Dedifferentiated amniotic fluid mesenchymal stem cell (primary cell): ENCODE measurements around the gene MED15.
"Not testable (repeated sequence)": the region's sequence is repeated elsewhere in the genome, so short reads cannot be mapped to it uniquely, and the experiment has no call there.

Source experiments
- DNase-seq: peaks from one replicate; pipeline ENCODE4 v3.0.0-alpha.2; 2016; ENCODE audit errors: extremely low spot score

Gene MED15

DNA sequence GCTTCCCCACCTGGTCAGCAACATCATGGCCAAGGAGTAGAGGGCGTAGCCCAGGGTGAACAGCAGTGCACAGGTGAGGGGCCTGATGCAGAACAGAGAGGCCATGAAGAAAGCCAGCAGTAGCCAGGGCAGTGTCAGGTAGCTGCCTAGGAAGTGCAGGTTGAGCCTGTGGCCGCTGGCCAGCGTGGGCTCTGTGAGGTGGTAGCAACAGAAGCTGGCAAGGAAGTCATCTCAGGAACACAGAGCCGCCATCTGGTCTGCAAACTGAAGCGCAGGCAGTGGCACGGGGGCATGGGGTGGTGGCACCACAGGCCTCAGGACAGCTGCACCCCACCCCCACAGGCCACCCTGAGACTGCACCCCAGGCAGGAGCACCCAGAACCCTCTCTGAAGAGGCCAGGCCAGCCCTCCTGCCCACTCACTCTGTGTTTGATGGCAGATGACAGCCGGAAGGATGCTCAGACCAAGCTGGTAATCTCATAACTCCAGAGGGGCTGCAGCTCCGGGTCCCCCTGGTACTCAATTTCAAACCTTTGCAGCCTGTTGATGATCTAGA lies 95.3 kb downstream of the MED15 start:
- DNase-seq, result no peak

DNA sequence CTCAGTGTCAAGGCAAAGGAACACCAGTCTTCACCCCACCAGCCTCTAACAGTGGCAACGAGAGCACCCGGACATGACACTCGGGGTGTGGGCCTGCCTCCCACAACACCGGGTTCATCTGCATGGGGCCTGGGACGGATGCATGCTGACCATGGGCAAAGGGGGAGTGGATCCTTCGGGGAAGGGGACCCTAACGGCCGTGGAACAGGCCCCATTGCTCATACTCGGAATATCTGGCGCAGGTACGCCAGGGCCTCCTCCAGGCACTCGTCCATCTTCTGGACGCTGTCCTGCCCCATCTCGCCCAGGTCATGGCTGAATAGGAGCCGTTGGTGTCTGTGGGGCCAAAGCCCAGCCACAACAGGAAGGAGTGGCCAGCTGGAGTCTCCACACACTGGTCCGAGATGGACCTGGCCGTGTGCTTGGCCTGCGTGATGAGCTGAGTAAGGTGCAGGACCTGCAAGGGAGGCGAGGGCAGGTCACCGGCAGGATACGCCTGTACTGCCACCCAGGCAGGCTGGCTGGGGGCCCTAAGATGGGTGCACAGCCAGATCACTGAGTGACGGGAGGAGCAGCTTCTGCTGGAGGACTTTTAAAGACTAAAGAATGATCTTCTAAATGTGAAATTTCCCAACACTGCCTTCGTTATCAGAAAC lies 96.8 kb downstream of the MED15 start:
- no peak for DNase-seq

DNA sequence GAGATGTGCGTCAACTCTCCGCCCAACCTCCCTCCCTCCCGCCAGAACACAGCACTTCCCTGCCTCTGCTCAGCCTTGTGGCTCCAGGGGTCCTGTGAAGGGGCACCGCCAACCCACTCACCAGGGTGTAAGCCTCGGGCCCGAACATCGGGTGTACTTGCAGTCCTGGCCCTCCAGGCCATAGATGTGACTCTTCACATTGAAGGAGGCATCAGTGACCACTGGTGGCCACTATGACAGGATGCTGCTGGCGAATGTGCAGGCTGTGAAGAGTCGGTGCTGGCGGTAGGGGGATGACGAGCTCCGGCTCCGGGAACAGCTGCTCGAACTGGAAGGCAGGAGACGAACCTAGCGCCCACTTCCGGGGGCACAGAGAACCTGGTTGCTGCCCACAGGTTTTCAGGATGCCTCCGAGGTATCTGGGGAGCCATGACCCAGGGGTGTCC lies 97.4 kb downstream of the MED15 start:
- no peak for DNase-seq

DNA sequence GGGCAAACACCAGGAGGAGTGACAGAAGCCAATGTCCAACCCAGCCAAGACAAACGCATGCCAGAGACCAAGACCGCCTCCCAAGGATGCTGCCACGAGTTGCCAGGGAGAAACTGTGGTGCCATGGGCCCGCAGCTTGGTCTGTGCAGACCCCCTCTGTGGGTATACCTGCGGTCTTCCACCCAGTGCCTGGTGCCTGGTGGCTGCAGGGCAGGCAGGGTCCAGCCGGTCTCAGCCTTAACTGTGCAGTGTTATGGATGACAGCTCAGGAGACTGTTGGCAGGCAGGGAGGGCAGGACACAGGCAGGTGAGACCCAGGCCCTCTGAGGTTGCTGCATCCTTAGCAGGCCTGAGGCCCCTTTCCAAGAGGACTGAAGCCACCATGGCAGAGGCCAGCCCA lies 97.9 kb downstream of the MED15 start:
- DNase-seq, result no peak

DNA sequence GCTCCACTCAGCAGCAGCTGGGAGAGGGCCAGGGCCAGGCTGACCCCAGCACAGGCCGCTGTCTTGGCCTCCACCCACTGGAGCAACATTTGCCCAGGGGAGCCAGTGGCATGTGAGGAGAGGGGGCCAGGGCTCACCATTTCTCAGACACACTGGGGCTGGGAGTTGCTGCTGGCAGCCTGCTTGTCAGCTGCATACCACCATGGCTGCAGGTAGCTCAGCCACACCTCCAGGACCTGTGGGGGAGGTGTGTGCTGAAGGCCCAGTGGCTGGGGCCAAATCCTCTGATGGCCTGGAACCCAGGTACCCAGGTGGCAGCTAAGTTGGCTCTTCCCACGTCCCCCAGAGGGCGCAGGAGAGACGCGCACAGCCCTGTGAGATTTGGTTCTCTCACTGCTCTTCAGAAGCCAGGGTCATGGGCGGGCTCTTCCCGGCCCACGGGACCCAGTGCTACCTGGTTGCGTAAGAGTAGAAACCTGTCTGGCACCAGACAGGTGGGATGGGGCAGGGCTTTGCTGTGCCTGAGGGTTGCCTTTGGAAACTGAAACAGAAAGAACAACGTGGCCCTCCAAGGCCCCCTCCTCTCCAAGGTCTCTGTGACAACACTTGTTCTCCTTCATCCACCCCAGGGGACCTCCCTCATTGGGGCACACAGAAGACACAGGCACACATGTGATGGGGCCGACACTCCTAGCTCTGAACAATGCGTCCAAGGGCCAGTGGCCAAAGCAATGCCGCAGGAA lies 98.8 kb downstream of the MED15 start:
- DNase-seq, result no peak

DNA sequence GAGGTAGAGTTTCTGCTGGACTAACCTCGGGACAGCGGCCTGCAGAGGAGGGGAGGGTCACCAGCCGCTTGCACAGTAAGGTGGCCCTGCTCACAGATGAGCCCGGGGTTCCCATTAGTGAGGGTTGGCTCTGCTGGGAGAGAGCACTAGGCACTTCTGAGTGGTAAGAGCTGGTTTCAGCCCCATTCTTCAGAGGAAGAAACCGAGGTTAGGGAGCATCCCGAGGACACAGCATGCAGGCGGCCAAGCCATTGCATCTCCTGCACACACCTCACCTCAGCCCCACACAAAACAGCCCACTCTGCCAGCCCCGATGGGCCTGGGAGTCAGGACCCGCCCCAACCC lies 99.3 kb downstream of the MED15 start:
- DNase-seq, result no peak

DNA sequence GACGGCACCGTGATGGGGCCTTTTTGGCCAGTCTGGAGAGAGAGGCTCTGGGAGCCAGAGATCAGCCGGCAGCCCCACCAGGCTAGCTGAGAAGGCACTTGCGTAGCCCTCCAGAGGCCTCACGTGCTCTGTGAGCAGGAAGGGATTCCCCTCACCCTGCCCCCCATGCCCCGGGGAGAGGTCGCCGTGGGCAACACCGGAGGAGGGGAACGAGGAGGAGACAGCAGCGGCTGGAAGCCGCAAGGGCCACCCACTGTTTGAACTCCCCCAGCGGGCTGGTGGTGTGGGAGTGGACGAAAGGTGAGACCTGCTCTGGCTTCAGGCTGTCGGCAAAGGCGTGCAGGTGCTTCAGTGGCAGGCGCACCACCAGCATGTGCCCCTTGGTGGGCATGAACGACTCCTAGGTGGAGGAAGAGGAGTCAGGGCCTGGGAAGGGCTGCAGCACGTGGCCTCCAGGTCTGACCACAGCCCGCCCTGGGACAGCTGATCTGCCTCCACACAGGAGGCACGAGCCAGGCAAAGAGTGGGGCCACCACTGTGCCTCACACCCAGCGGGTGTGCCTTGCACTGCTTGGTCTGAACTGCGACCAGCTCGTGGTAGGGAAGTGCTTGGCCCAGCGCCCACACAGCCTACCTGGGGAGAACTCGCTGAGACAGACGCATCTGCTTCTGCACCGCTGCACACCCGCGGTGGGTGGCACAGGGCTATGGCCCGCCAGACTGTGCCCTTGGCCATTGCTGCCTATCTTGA lies 99.9 kb downstream of the MED15 start:
- no peak for DNase-seq

DNA sequence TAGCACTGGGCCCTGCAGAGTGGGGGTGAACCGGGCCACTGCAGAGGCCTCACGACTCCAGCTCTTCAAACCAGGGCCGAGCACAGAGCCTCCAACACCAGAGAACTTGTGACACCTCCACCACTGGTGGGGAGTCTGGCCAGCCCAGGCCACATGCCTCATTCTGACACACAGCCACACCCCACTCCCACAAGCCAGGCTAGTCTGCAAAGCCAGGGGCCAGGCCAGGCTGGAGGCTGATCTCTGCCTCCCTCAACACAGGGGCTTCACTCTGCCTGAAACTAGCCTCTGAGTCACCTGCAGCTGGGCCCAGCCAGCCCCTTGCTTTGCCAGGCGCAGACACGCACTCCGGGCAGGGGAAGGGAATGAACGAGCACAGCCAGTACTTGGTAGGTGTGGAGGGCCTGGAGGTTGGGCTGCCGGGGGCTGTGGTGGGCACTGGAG lies 102.9 kb downstream of the MED15 start:
- no peak for DNase-seq

DNA sequence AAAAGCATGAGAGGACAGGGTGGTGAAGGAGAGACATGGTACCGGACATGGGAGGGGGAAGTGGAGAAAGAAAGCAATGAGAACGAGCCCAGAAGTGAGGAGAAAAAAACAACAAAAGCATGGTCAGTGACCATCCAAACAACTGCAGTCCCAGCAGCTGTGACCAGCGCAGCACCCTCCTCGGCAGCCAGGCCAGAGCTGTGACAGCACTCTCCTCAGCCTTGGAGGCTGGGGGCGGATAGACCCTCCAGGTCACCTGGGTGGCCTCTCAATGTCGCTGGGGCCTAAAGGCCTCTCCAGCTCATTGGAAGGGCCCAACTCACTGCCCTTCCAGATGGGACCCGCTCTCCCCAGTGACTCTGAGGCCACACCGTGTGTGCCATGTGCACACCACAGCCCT lies 103.3 kb downstream of the MED15 start:
- no peak for DNase-seq

DNA sequence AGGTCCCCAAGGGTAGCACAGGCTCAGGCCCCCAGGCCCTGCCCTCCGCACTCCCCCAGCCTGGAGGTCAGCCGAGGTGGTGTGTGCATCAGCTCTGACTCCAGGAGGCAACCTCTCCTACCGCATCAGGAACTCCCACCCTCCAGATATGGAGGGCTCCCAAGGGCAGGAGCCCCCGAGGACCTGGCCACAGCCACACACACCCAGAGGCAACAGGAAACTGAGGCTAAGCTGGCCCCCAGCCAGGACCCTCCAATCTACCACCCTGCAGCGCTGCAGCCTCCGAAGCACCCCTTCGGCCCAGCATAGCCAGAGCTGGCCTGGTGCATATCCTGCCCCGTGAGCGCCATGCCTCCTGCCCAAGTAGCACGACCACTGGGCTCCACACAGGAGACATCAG lies 104.0 kb downstream of the MED15 start:
- DNase-seq, result no peak

DNA sequence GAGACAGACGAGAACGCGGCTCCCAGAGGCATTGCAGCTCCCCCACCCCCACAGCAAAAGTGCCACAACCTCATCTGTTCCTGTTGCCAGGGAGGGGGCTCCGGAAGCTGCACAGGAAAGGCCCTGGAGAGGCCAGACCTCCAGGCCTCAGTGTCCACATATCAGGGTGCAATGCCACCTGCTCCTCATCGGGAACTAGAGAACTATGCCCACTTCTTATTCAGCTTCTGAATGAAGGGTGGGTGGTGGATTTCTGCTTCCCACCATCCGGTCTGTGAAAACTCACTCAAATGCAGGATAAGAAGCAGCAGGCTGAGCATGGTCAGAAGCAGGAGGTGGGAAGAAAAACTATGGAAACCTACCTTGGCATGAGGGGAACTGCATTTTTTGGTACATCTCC lies 105.9 kb downstream of the MED15 start:
- no peak for DNase-seq

DNA sequence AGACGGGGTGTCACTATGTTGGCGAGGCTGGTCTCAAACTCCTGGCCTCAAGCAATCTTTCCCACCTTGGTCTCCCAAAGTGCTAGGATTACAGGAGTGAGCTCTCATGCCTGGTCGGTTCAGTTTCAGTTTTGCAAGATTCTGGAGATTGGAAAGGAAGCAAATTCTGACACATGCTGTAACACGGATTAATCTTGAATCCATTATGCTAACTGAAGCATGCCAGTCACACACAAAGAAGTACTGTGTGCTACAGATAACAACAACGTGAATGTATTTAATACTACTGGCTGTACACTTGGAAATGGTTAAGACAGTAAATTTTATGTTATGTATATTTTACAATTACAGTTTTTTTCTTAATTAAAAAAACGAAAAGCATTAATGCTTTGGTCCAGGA lies 107.6 kb downstream of the MED15 start:
- DNase-seq, result no peak

DNA sequence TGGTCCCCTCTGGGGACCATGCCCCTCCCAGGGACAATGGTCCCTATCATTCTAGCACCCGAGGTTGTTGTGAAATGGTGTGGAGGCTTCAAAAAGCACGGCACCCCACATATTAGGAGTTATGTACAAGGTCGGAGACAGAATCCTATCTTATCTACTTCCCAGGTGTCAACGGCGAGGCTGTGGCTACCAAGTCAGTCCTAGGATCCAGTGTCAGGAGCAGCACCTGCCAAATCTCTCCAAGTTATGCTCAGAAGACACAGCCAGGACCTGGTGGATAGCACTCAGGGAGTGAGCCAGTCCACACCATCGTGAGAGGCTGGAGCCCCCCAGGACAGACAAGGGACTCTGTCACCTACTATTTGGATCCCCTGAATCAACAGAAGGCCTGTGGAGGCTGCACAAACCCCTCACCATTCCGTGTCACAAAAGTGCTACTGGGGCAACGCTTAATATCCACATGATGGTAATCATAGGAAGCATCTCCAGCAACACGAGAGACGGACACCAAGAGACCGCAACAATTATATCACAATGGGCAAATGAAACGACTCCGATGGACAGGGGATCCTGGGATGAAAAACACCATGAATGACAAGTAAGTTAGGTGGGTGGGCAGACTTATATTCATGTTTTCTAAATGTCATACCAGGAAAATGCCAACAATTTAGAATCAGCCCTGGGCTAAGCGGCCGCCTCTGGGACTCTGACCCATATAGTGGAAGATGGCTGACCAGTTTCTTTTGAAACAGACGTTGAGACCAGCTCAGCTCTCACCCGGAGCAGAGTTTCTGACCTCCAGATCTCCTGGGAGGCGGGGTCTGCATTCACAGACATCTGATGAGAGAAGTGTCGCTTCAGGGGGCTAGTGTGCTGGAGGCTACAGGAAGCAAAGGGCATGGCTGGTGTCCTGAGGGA lies 108.4 kb downstream of the MED15 start:
- no peak for DNase-seq

DNA sequence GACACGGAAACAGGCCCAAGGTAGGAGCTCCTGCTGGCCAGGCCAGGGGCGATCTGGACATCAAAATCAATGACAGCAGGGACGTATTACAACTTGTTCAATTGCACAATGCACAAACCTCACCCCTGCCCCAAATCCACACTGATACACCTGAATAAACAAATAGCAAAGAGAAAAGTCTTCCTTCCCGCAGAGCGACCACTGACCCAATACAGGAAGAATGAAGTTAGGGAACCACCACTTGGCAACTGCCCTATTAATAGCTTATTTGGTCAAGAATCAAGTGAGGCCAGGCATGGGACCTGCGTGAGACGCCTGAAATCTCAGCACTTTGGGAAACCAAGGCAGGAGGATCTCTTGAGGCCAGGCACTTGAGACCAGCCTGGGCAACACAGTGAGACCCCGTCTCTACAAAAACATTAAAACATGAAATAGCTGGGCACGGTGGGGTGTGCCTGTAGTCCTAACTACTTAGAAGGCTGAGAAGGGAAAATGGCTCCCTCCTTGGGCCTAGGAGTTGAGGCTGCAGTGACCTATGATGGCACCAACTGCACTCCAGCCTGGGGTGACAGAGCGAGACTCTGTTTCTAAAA lies 109.1 kb downstream of the MED15 start:
- DNase-seq, result no peak

DNA sequence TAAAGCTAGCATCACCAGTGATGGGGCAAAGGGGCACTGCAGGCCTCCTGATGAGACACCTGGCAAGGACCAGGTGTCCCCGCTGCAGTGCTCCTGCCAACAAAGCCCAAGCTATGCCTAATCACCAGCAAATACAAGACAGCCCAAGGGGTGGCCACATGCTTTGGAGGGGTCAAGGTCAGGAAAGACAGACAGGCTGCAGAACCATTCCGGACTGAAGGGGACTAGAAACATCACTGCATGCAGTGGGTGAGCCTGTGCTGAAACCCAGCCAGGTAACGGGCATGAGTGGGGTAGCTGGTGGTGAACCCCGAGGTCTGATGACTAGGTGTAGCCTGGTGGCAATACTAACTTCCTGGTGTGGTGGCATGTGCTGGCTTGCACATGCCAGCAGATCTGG lies 111.1 kb downstream of the MED15 start:
- no peak for DNase-seq

DNA sequence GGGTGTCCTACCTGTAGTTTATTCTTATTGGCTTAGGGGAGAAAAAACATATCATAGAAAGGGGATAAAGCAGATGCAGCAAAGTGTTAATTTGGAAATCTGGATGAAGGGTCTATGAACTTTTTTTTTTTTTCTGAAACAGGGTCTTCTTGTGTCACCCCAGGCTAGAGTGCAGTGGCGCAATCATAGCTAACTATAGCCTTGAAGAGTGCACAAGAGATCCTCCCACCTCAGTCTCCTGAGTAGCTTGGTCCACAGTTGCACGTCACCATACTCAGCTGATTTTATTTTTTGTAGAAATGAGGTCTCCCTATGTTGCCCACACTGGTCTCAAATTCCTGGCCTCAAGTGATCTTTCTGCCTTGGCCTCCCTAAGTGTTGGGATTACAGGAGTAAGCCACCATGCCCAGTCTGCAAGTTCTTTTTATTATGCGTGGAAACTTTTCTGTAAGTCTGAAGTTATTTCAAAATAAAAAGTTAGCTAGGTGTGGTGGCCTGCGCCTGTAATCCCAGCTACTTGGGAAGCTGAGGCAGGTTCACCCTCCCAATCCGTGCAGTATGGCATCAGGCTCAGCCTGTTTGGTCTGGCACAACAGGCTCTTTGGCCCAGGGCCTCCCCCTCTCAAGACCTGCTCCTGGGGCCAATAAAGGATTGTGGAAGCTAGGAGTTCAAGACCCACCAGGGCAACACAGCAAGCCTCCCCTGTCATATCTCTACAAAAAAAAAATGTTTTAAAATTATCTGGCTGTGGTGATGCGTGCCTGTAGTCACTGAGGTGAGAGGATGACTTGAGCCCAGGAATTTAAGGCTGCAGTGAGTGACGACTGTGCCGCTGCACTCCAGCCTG lies 111.9 kb downstream of the MED15 start:
- no peak for DNase-seq

DNA sequence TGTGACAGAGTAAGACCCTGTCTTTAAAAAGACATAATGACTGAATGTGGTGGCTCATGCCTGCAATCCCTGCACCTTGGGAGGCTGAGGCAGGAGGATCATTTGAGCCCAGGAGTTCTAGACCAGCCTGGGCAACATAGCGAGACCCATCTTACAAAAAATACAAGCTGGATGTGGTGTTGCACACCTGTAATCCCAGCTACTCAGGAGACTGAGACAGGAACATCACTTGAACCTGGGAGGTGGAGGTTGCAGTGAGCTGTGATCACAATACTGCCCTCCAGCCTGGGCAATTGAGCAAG lies 112.4 kb downstream of the MED15 start:
- DNase-seq, result not testable (repeated sequence)

DNA sequence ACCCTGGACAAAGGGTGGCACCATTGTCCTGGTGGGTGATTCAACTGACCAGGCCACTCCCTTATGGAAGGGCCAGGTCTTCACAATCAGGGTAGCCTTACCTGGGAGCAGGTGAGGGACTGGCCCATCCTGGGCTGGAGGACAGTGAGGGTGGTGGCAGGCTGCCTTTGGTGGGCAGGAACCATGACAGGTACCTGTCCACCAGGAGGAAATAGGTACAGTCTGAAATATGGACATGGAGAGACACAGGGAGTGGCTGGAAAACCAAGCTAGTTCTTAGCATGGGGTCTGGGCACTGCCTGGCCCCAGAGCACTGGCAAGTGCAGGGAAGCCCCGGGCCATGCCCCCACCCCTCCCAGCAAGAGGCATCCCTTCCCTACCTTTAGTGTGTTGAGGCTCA lies 113.8 kb downstream of the MED15 start:
- DNase-seq, result no peak

DNA sequence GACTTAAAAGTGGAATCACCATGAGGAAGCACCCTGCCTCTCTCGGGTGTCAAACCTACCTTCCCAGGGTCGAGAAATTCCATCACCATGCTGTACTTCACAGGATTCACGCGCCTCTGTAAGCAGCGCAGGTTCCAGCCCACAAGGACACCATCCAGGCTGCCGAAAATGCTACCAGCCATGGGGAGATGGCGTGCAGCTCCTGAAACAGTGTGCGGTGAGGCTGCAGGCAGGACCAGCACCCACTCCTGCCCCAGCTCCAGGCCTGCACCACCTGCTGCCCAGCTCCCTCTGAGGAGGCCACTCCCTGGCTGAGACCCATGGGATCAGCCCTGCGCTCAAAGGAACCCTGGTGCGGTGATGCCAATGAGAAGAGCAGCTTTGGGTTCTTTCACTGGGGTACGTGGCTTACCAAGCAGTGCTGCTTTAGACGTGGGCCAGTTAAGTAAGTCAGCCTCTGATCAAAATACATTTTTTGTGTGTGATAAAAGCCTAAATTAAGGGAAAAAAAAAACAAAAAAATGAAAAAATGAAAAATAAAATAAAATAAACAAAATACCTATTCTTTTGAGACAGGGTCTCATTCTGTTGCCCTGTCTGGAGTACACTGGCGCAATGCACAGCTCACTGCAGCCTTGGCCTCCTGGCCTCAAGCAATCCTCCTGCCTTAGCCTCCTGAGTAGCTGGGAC lies 115.4 kb downstream of the MED15 start:
- DNase-seq, result no peak

DNA sequence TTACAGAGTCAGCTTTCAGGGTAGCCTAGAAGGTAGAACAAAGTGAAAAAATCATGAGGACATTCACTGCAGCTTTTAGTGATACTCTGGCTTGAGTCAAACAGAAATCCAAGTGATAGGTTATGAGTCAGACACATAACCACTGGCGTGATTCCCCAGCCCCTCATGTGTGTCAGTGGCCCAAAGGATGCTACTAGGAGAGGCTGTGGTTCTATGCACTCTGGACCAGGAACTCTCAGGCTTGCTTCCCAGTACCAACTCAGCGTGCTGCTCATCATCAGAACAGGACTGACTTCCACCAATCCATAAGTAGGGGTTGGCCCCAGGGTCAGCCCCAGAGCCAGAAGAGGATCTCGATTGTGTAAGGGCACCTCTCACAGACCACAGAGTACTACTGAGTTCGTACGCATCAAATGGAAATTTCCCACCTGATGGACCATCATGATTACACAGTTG lies 116.8 kb downstream of the MED15 start:
- no peak for DNase-seq
